ENCODE data around the gene CAPN13. TPM values are rescaled to one million over a fixed set of nuclear protein-coding genes. Genes with fewer than 3 reads are reported as not detected.

The CAPN13 gene
- total and polyA plus RNA-seq, 7 experiments from 2014 or later = not detected

- Histone ChIP-seq H3K27ac (ENCODE audit: low read depth, low read length) (no peak overlapping the region), H3K4me1 (ENCODE audit: control insufficient read depth in 2 of 2, insufficient read depth in 2 of 2, low read length in 2 of 2) (no peaks in the 10 kb centered on the region), H3K4me3 (ENCODE audit: low read length) (no peak overlapping the region), H3K9me3 (ENCODE audit: control insufficient read depth in 2 of 3, low read length in 3 of 3) (no peaks in the 10 kb centered on the region), H3K36me3 (ENCODE audit: control insufficient read depth in 2 of 3, insufficient read depth in 3 of 3, low read length in 3 of 3) (no peaks in the 10 kb centered on the region), H3K27me3 (ENCODE audit: control insufficient read depth in 2 of 2, insufficient read depth in 2 of 2, low read length in 2 of 2) (no peaks in the 10 kb centered on the region)
- peak in 1 of 9 donors; percentile 9 for DNase-seq
- peaks cover 0 to 4% (median 0%) of the 10 kb centered on the region in 7 donors for H3K4me1 Mint-ChIP-seq
- peaks cover 0 to 3% (median 0%) of the 10 kb centered on the region in 11 donors for H3K9me3 Mint-ChIP-seq
- ATAC-seq = peak; percentile 50
- no peak overlapping the region for H3K27ac Mint-ChIP-seq
- no peak overlapping the region for H3K4me3 Mint-ChIP-seq
- ChIA-PET CTCF (no interaction called here), POLR2A (no interaction called here)
- peaks cover 0 to 1% (median 0%) of the 10 kb centered on the region in 5 donors for H3K27me3 Mint-ChIP-seq
- no peaks in the 10 kb centered on the region for H3K36me3 Mint-ChIP-seq
- intact Hi-C loops (cut with micrococcal nuclease) = no loop called here
These were observed 123.8 kb downstream of the CAPN13 start for GRCh38 chr2:30683236-30683956.

DNA sequence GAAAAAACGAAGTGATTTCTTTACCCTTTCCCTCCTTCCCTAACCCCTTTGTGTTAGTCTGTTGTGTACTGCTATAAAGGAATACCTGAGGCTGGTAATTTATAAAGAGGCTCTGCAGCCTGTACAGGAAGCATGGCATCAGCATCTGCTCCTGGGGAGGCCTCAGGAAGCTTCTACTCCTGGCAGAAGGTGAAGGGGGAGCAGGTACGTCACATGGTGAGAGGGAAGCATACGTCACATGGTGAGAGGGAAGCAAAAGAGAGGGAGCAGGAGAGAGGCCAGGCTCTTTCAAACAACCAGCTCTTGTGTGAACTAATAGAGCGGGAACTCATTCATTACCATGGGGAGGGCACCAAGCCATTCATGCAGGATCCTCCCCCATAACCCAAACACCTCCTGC is 126.2 kb downstream of the CAPN13 start:
- peaks cover 0 to 3% (median 0%) of the 10 kb centered on the region in 11 donors for H3K9me3 Mint-ChIP-seq
- DNase-seq = peak in 1 of 9 donors; percentile 3
- no peaks in the 10 kb centered on the region for H3K36me3 Mint-ChIP-seq
- no peaks in the 10 kb centered on the region for H3K4me1 ChIP-seq (ENCODE audit: control insufficient read depth in 2 of 2, insufficient read depth in 2 of 2, low read length in 2 of 2)
- H3K27ac Mint-ChIP-seq = no peak overlapping the region
- intact Hi-C loops (cut with micrococcal nuclease) = no loop called here
- H3K36me3 ChIP-seq (ENCODE audit: control insufficient read depth in 2 of 3, insufficient read depth in 3 of 3, low read length in 3 of 3) = no peaks in the 10 kb centered on the region
- no peak overlapping the region for H3K4me3 ChIP-seq (ENCODE audit: low read length)
- ChIA-PET CTCF (interaction anchor here (0.5 kb wide), 1 partner anchor 187 kb away, joined by 4 read pairs; no protein-coding TSS in a partner anchor), POLR2A (no interaction called here)
- no peak for ATAC-seq
- no peak overlapping the region for H3K4me3 Mint-ChIP-seq
- no peaks in the 10 kb centered on the region for H3K27me3 ChIP-seq (ENCODE audit: control insufficient read depth in 2 of 2, insufficient read depth in 2 of 2, low read length in 2 of 2)
- no peak overlapping the region for H3K27ac ChIP-seq (ENCODE audit: low read depth, low read length)
- H3K4me1 Mint-ChIP-seq = peaks cover 0 to 4% (median 0%) of the 10 kb centered on the region in 7 donors
- peaks cover 0 to 3% (median 0%) of the 10 kb centered on the region in 5 donors for H3K27me3 Mint-ChIP-seq
- no peaks in the 10 kb centered on the region for H3K9me3 ChIP-seq (ENCODE audit: control insufficient read depth in 2 of 3, low read length in 3 of 3)

- ChIA-PET POLR2A (no interaction called here), CTCF (no interaction called here)
- Histone ChIP-seq H3K4me1 (ENCODE audit: control insufficient read depth in 2 of 2, insufficient read depth in 2 of 2, low read length in 2 of 2) (no peaks in the 10 kb centered on the region), H3K36me3 (ENCODE audit: control insufficient read depth in 2 of 3, insufficient read depth in 3 of 3, low read length in 3 of 3) (no peaks in the 10 kb centered on the region), H3K27ac (ENCODE audit: low read depth, low read length) (no peak overlapping the region), H3K27me3 (ENCODE audit: control insufficient read depth in 2 of 2, insufficient read depth in 2 of 2, low read length in 2 of 2) (no peaks in the 10 kb centered on the region), H3K4me3 (ENCODE audit: low read length) (no peak overlapping the region), H3K9me3 (ENCODE audit: control insufficient read depth in 2 of 3, low read length in 3 of 3) (no peaks in the 10 kb centered on the region)
- no peak overlapping the region for H3K4me3 Mint-ChIP-seq
- no peak overlapping the region for H3K27ac Mint-ChIP-seq
- peak in 1 of 9 donors; percentile 6 for DNase-seq
- no peaks in the 10 kb centered on the region for H3K36me3 Mint-ChIP-seq
- intact Hi-C loops (cut with micrococcal nuclease) = no loop called here
- H3K27me3 Mint-ChIP-seq = peaks cover 0 to 3% (median 0%) of the 10 kb centered on the region in 5 donors
- peaks cover 0 to 4% (median 0%) of the 10 kb centered on the region in 7 donors for H3K4me1 Mint-ChIP-seq
- H3K9me3 Mint-ChIP-seq = peaks cover 0 to 3% (median 0%) of the 10 kb centered on the region in 11 donors
- ATAC-seq = no peak
These were observed 127.1 kb downstream of the CAPN13 start for GRCh38 chr2:30680121-30680520.

- Histone ChIP-seq H3K27me3 (ENCODE audit: control insufficient read depth in 2 of 2, insufficient read depth in 2 of 2, low read length in 2 of 2) (no peaks in the 10 kb centered on the region), H3K4me1 (ENCODE audit: control insufficient read depth in 2 of 2, insufficient read depth in 2 of 2, low read length in 2 of 2) (no peaks in the 10 kb centered on the region), H3K4me3 (ENCODE audit: low read length) (no peak overlapping the region), H3K36me3 (ENCODE audit: control insufficient read depth in 2 of 3, insufficient read depth in 3 of 3, low read length in 3 of 3) (no peaks in the 10 kb centered on the region), H3K27ac (ENCODE audit: low read depth, low read length) (no peak overlapping the region), H3K9me3 (ENCODE audit: control insufficient read depth in 2 of 3, low read length in 3 of 3) (no peaks in the 10 kb centered on the region)
- intact Hi-C loops (cut with micrococcal nuclease) = no loop called here
- ChIA-PET CTCF (no interaction called here), POLR2A (no interaction called here)
- ATAC-seq (no peak), DNase-seq (peak in 1 of 9 donors; percentile 14)
- Mint-ChIP-seq H3K36me3 (no peaks in the 10 kb centered on the region), H3K27ac (no peak overlapping the region), H3K4me3 (no peak overlapping the region), H3K4me1 (peaks cover 0 to 4% (median 0%) of the 10 kb centered on the region in 7 donors), H3K9me3 (peaks cover 0 to 3% (median 0%) of the 10 kb centered on the region in 11 donors), H3K27me3 (peaks cover 0 to 5% (median 0%) of the 10 kb centered on the region in 5 donors)
These were observed 127.7 kb downstream of the CAPN13 start for GRCh38 chr2:30679426-30680088.

DNA sequence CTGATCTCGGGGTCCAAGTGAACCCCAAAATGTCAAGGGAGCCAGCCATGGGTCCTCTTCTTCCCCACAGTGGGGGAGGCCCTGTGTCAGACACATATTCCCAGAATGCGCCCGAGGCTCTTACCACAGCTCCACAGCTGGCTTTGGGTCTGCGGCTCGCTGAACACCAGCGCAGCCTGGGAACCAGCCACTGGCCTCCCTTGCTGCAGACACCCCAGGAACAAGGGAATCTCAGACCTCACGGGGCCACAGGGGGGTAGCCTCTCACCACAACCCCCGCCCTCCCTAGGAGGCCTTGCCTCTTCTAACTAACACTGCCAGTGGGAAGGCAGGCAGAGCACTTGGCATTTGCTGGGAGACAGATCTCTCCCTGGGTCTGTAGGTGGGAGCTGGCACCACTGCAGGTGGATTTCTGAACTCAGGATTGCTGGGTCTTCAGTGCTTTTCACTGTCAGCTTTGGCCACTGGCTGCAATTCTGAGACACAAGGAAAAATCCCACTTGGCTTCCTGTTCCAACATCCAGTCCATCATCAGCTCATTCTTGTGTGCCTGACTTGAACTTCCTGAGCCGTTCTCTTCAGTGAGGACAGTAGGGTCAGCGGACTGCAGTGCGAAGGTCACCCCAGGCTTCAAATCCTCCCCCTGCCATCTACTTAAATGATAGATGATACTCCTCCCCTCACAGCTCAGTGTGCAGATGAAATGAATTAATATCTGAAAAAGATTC is 128.7 kb downstream of the CAPN13 start:
- Mint-ChIP-seq H3K27ac (no peak overlapping the region), H3K9me3 (peaks cover 0 to 3% (median 0%) of the 10 kb centered on the region in 11 donors)

GRCh38 chr2:30677861-30678385 is 129.3 kb downstream of the CAPN13 start:
- DNase-seq = peak in 1 of 9 donors; percentile 8
- Histone ChIP-seq H3K27ac (ENCODE audit: low read depth, low read length) (no peak overlapping the region), H3K4me1 (ENCODE audit: control insufficient read depth in 2 of 2, insufficient read depth in 2 of 2, low read length in 2 of 2) (no peaks in the 10 kb centered on the region), H3K36me3 (ENCODE audit: control insufficient read depth in 2 of 3, insufficient read depth in 3 of 3, low read length in 3 of 3) (no peaks in the 10 kb centered on the region), H3K27me3 (ENCODE audit: control insufficient read depth in 2 of 2, insufficient read depth in 2 of 2, low read length in 2 of 2) (no peaks in the 10 kb centered on the region), H3K4me3 (ENCODE audit: low read length) (no peak overlapping the region), H3K9me3 (ENCODE audit: control insufficient read depth in 2 of 3, low read length in 3 of 3) (no peaks in the 10 kb centered on the region)
- POLR2A ChIA-PET = interaction anchor here (0.7 kb wide), 1 partner anchor 485 kb away, joined by 3 read pairs; no protein-coding TSS in a partner anchor
- peaks cover 0 to 4% (median 0%) of the 10 kb centered on the region in 7 donors for H3K4me1 Mint-ChIP-seq
- H3K4me3 Mint-ChIP-seq = no peak overlapping the region
- no peaks in the 10 kb centered on the region for H3K36me3 Mint-ChIP-seq
- H3K27ac Mint-ChIP-seq = peak overlapping the region in 1 of 9 donors; percentile 85
- intact Hi-C loops (cut with micrococcal nuclease) = no loop called here
- H3K9me3 Mint-ChIP-seq = peaks cover 0 to 3% (median 0%) of the 10 kb centered on the region in 11 donors
- peaks cover 0 to 16% (median 0%) of the 10 kb centered on the region in 5 donors for H3K27me3 Mint-ChIP-seq
- ATAC-seq = no peak
- CTCF ChIA-PET = no interaction called here

More for the DNA sequence above, 128.7 kb downstream of the CAPN13 start:
- DNase-seq (peak in 1 of 9 donors; percentile 10), ATAC-seq (no peak)
- H3K27me3 Mint-ChIP-seq = peaks cover 0 to 10% (median 0%) of the 10 kb centered on the region in 5 donors
- Histone ChIP-seq H3K27ac (ENCODE audit: low read depth, low read length) (no peak overlapping the region), H3K36me3 (ENCODE audit: control insufficient read depth in 2 of 3, insufficient read depth in 3 of 3, low read length in 3 of 3) (no peaks in the 10 kb centered on the region), H3K4me3 (ENCODE audit: low read length) (no peak overlapping the region), H3K27me3 (ENCODE audit: control insufficient read depth in 2 of 2, insufficient read depth in 2 of 2, low read length in 2 of 2) (no peaks in the 10 kb centered on the region), H3K4me1 (ENCODE audit: control insufficient read depth in 2 of 2, insufficient read depth in 2 of 2, low read length in 2 of 2) (no peaks in the 10 kb centered on the region), H3K9me3 (ENCODE audit: control insufficient read depth in 2 of 3, low read length in 3 of 3) (no peaks in the 10 kb centered on the region)
- intact Hi-C loops (cut with micrococcal nuclease) = no loop called here
- H3K4me3 Mint-ChIP-seq = no peak overlapping the region
- ChIA-PET CTCF (no interaction called here), POLR2A (interaction anchor here (0.7 kb wide), 1 partner anchor 486 kb away, joined by 3 read pairs; no protein-coding TSS in a partner anchor)
- H3K36me3 Mint-ChIP-seq = no peaks in the 10 kb centered on the region
- H3K4me1 Mint-ChIP-seq = peaks cover 0 to 4% (median 0%) of the 10 kb centered on the region in 7 donors

Data from naive thymus-derived CD4-positive, alpha-beta T cell (primary cell).